KOPT-K1 (cell line): Measurements from ENCODE around the gene TYK2.
"Not testable (repeated sequence)": the region's sequence is repeated elsewhere in the genome, so short reads cannot be mapped to it uniquely, and the experiment has no call there.

Experiments
- H3K27ac ChIP-seq: fragments of 200-600 bp; sonication (generic); 2 replicates; pipeline ENCODE4 v1.5.1; 2016; ENCODE audit warnings: antibody characterized with exemption, mild to moderate bottlenecking, low read depth, low read length; ENCODE audit not compliant: poor library complexity, severe bottlenecking
- H3K36me3 ChIP-seq: fragments of 200-600 bp; sonication (generic); 2 replicates; pipeline ENCODE4 v1.5.1; 2017; ENCODE audit warnings: antibody characterized with exemption, mild to moderate bottlenecking, low read length, moderate library complexity; ENCODE audit not compliant: insufficient read depth
- H3K9me3 ChIP-seq: fragments of 200-600 bp; sonication (generic); 2 replicates; pipeline ENCODE4 v1.5.1; 2017; ENCODE audit warnings: antibody characterized with exemption, low read length, mild to moderate bottlenecking; ENCODE audit not compliant: insufficient read depth, poor library complexity, severe bottlenecking

TYK2 gene

DNA sequence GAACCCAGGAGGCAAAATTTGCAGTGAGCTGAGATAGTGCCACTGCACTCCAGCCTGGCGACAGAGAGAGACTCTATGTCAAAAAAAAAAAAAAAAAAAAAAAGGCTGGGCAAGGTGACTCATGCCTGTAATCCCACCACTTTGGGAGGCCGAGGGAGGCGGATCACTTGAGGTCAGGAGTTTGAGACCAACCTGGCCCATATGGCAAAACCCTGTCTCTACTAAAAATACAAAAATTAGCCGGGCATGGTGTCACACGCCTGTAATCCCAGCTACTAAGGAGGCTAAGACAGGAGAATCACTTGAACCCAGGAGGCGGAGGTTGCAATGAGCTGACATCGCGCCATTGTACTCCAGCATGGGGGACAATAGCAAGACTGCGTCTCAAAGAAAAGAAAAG is 43.6 kb downstream of the TYK2 start:
- H3K27ac ChIP-seq, H3K9me3 ChIP-seq: not testable (repeated sequence)
- H3K36me3 ChIP-seq: peaks cover 32% of the 10 kb centered on the region

DNA sequence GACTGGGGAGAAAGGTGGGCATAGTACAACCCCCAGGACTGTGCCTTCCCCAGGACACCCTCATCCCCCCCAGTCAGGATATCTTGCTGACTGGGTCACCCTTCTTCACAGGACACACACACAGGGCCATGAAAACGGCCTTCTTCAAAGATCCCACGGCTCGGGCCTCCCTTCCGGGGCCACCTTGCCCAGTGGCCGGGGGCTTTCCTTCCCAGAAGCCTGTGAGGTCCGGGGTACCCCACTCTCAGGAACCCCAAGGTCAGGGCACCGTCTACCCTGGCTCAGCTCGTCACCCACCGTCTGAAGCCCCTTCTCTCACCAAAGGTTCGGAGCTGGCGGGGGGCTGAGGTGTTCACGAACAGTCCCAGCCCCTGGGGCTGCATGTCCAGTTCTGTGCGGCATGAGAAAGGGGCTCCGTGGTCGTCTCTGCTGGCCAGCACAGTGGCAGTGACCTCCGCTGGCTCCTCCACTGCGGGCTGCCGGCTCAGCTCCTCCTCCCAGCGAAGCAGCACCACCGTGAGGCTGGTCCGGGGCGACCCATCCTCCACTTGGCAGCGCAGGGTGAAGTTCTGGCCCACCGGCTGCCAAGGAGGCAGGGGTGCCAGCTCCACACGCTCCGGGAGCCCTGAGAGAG is 44.9 kb downstream of the TYK2 start:
- H3K27ac ChIP-seq: no peak overlapping the region
- no peaks in the 10 kb centered on the region for H3K9me3 ChIP-seq
- peaks cover 42% of the 10 kb centered on the region for H3K36me3 ChIP-seq

GRCh38 chr19:10334588-10335351 is 45.6 kb downstream of the TYK2 start:
- peaks cover 49% of the 10 kb centered on the region for H3K36me3 ChIP-seq
- no peaks in the 10 kb centered on the region for H3K9me3 ChIP-seq
- no peak overlapping the region for H3K27ac ChIP-seq

DNA sequence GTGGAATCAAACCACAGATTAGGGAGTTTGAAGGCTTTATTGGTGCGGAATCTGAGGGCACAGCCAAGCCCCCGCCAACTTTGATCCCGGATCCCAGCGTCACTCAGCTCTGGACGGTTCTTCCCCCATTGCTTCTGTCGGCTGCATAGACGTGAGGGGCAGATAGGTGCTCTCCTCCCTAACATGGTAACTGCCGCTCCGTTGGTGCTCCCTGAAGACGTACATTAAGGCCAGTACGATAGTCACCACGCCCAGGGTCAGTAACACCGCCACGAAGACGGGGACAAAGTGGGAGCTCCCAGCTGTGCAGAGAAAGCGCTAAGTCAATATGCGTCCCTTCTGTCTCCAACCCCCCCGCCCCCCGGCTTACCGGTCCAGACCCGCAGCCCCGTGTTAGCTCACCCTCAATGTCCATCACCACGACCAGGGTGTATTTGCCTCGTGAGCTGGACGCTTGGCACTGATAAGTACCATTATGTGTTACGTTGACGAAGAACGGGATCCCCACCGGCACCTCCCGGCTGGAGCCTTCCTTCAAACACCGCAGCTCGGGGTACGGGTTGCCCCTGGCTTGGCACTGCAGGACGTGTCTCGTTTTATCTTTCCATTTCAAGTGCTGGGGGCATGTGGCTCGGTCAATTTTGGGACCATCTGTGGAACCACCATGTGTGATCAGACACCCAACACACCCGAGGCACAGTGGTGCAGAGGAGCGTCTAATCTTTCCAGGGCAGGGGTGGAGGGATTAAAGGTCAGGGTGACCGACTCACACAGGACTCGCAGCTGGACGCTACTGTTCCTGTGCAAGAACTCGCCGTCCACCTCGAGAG is 46.4 kb downstream of the TYK2 start:
- Histone ChIP-seq H3K9me3 (no peaks in the 10 kb centered on the region), H3K36me3 (peaks cover 57% of the 10 kb centered on the region), H3K27ac (peak overlapping the region; percentile 97)

- H3K36me3 ChIP-seq: peaks cover 65% of the 10 kb centered on the region
- peak within 1 kb of the TSS; percentile 97 for H3K27ac ChIP-seq
- H3K9me3 ChIP-seq: no peaks in the 10 kb centered on the region
Measured at GRCh38 chr19:10332965-10333757, 47.2 kb downstream of the TYK2 start, which contains the start of gene RAVER1. RAVER1 (minus strand) TSS chr19:10333529; CDS start chr19:10333507, 22 bp downstream.

DNA sequence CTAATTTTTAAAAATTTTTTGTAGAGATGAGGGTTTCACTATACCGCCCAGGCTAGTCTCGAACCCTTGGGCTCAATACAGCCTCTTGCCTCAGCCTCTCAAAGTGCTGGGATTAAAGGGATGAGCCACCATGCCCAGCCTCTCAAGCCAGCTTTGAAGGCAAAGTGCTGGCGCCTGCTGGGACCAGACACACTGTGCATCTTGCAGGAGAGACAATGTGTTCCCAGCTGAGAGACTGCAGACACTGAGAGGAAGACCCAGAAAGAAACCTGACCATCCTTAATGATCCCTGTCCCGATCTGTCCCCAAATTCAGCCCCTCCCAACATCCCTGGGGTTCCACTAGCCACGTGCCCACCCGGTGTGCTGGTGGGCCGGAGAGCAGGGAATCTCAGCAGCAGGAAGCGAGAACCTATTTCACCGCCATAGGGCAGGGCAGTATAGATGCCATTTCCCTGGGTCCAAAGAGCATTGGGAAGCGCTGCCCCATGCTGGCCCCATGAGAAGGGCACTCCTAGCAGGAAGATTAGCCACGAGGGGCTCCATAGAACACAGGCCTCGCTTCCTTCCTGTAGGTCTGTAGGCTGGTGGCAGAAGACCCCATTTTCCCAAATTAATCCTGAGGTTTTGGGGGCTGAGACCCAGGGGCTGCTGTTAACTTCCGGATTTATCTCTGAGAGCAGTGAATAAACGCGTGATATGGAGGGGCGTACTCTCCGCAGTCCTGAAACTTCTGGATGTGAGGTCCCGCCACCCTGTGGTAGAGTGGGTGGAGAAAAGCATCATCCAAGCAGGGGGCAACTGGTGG is 48.0 kb downstream of the TYK2 start:
- H3K27ac ChIP-seq: peak overlapping the region; percentile 97
- H3K9me3 ChIP-seq: no peaks in the 10 kb centered on the region
- peaks cover 73% of the 10 kb centered on the region for H3K36me3 ChIP-seq

DNA sequence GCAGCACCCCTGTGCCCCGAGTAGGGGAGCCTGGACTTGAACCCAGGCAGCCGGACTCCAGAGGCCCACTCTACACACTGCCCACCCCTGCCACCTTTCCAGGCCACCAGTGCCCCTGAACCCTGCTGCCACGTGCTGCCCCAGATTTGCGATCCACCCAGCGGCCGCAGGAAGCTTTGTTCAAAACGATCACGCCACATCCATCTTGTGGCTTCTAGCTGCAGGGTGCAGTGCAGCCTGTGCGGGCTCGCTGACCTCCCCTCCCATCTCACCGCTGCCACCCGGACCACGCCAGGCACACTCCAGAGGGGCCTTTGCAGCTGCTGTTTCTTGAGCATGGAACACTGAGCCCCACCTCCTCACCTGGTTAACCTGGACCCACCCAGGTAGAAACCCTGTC is 50.8 kb downstream of the TYK2 start:
- no peak overlapping the region for H3K27ac ChIP-seq
- H3K9me3 ChIP-seq: no peaks in the 10 kb centered on the region
- peaks cover 82% of the 10 kb centered on the region for H3K36me3 ChIP-seq

DNA sequence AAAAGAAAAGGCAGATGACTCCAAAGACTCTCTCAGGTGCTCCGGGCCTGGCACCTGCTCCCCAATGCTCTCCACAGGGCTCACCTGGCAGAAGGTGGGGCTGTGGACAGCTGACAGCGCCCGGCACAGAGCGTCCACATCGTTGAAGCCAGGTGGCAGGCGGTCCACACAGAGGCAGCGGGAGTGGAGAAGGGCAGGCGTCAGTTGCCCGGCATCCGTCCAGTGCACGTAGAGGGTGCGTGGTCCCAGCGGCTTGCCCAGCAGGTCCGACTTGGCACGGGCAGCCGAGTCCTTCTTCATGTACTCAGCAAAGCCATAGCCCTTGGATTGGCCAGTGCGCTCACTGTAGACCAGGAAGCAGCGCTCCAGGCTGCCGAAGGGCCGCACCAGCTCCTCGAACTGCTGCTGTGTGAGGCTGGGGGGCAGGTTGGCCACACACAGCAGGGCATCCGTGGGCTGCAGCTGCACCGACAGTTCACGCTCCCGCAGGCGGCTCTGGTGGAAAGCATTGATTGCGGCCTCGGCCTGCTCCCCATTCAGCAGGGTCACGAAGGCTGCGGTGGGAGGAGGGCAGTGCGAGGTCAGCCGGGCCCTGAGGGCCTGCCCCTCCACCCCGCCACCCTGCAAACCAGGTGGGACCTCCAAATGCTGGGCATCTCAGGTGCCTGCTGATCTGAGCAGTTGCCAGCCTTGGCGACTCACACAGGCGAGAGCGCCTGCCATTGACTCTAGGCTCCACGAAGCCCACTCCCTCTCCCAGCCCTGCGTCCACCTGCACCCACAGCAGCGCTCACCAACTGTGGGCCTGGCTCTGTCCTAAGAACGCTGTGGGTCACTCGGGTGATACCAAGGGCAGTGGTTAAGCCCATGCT is 51.6 kb downstream of the TYK2 start:
- peaks cover 85% of the 10 kb centered on the region for H3K36me3 ChIP-seq
- no peaks in the 10 kb centered on the region for H3K9me3 ChIP-seq
- H3K27ac ChIP-seq: no peak overlapping the region

DNA sequence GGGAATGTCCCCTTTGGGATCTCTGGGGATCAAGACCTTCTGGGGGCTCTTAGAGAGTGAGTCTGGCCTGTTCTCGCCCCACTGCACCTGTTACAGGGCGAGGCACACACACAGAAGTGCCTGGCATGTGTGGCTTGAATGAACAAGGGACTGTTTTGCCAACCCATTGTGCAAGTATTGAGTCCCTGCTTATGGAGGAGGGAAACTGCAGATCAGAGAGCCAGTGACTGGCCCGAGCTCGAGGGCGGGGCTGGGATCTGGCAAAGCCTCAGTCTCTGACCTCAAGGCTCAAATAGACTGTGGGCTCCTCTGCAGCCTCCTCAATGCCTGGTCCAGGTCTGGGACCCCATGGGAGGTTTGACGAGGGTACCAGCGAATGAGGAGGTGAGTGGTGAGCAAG is 52.6 kb downstream of the TYK2 start:
- Histone ChIP-seq H3K36me3 (peaks cover 95% of the 10 kb centered on the region), H3K27ac (no peak overlapping the region), H3K9me3 (no peaks in the 10 kb centered on the region)

DNA sequence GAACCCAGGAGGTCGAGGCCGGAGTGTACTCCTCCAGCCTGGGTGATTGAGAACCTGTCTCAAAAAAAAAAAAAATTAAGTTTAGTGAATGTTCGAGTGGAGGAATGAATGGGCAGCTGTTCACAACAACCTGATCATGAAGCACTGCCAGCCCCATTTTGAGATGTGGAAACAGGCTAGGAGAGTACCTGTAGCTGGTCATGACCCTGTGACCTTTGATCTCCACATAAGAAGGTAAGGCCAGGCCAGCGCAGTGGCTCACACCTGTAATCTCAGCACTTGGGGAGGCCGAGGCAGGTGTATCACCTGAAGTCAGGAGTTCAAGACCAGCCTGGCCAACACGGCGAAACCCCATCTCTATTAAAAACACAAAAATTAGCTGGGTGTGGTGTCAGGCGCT is 54.6 kb downstream of the TYK2 start:
- Histone ChIP-seq H3K9me3 (no peaks in the 10 kb centered on the region), H3K27ac (no peak overlapping the region), H3K36me3 (peaks cover 100% of the 10 kb centered on the region)

GRCh38 chr19:10321874-10322835 is 58.2 kb downstream of the TYK2 start:
- no peaks in the 10 kb centered on the region for H3K9me3 ChIP-seq
- H3K27ac ChIP-seq: no peak overlapping the region
- peaks cover 100% of the 10 kb centered on the region for H3K36me3 ChIP-seq

- no peaks in the 10 kb centered on the region for H3K9me3 ChIP-seq
- H3K27ac ChIP-seq: no peak overlapping the region
- H3K36me3 ChIP-seq: peaks cover 100% of the 10 kb centered on the region
Measured at GRCh38 chr19:10321417-10321797, 59.0 kb downstream of the TYK2 start.
